ENCODE data around the gene RASA1. TPM values are rescaled to one million over a fixed set of nuclear protein-coding genes. Genes with fewer than 3 reads are reported as not detected.

RASA1 gene
- polyA plus RNA-seq, 1 donor: 25.6 TPM

Other genes starting within 250 kb of the RASA1 start
- gene CCNH, start 145.0 kb downstream of the RASA1 start, polyA plus RNA-seq (ENCODE audit: insufficient read length): 23.3 TPM

All from forelimb muscle (tissue), 1 donor.